ENCODE measurements around the gene HES2.
"Not testable (repeated sequence)": the region's sequence is repeated elsewhere in the genome, so short reads cannot be mapped to it uniquely, and the experiment has no call there.

Gene HES2

DNA sequence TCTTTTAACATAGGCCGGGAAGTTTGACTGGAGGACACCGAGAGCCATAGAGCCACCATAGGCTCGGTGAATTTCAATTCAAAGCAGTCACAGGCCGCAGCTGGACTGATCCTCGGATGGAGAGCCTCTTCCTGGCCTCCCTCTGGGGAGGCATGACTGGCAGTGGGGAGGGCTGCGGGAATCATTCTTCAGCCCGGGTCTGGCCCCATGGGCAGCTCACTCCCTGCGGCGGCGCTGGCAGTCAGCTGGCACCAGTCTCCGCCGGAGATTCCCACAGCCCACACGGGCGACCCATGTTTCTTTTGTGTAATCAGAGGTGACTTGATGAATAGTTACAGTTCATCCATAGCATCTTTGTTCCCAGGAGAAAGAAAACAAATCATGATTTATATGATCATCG, 15.4 kb upstream of the HES2 start:
- no peak for DNase-seq

GRCh38 chr1:6434186-6434585, 14.5 kb upstream of the HES2 start:
- no peak for DNase-seq

DNA sequence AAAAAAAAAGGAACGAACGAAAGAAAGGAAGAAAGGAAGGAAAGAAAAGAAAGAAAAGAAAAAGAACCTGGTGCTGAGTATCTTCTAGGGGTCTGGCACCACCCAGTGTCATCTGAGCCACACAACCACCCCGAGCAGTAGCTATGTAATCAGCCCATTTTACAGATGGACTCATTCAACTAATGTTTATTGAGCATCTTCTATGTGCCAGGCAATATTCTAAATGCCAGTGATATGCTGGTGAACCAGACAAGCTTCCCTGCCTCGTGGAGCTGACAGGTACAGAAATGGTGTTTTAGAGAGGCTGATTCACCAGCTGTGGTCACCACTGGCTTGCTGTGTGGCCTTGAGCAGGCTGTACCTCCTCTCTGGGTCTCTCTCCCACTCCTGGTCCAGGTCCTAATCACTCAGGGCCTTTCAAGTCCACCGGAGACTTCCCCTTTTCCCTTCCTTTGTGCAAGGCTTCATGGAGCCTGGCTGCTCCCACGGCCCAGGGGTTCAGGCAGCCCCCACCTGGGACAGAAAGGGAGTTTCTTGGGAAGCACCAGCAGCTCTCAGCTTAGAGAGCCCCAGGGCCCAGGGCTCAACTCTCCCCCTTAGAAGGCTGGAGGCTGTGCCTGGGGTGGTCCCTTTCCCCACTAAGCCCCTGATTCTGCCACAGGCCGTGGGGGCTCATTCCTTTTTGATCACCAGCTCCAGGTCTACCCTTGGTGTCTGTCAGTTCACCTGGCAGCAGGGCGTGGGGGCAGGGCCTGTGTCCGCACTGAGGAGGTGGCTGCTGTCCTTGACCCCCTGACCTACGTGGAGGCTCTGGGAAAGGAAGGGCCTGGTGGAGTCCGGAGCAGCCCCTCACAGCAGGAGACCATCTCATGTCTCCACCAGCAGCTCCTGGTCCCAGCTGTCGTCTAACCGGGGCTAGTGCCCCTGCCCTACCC, 12.2 kb upstream of the HES2 start:
- DNase-seq, result not testable (repeated sequence)

- DNase-seq, result not testable (repeated sequence)
Measured at GRCh38 chr1:6429660-6430411, 10.1 kb upstream of the HES2 start.

DNA sequence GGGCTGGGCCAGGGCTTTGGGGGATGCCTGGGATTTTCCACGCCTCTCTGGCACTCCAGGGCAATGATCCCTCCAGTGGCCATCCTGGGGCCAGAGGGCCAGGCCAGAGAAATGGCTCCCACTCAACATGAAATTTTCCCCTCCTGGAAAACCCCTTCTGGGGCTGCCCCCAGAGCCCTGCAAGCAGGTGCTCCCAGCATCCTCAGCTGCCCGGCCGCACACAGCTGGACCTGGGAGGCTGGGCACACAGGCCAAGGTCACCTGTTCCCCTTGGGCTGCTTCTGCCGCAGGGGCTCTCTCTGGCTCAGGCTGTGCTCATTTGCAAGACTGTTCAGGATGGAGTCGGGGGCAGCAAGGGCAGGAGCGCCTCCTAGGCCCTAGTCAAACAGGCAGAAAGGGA, 8.7 kb upstream of the HES2 start:
- DNase-seq, result not testable (repeated sequence)

- DNase-seq, result no peak
Measured at GRCh38 chr1:6427441-6428390, 8.0 kb upstream of the HES2 start.

DNA sequence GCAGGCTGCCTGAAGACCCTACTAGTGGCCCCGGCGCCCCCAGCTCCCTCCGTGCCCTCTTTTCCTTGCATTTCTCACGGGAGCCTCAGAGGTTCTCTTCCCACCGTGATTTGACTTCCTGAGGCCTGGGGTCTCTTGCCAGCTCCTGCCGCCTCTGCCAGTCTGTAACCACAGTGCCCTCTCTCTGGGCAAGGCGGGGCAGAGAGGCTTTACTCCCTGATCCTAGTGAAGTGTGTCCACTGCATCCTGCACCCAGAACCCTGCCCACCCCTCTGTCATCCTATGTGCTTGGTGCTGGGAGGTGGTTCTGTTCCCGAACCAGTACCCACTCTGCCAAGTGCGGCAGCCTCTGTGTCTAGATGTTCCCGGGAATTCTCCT, 7.2 kb upstream of the HES2 start:
- no peak for DNase-seq

DNA sequence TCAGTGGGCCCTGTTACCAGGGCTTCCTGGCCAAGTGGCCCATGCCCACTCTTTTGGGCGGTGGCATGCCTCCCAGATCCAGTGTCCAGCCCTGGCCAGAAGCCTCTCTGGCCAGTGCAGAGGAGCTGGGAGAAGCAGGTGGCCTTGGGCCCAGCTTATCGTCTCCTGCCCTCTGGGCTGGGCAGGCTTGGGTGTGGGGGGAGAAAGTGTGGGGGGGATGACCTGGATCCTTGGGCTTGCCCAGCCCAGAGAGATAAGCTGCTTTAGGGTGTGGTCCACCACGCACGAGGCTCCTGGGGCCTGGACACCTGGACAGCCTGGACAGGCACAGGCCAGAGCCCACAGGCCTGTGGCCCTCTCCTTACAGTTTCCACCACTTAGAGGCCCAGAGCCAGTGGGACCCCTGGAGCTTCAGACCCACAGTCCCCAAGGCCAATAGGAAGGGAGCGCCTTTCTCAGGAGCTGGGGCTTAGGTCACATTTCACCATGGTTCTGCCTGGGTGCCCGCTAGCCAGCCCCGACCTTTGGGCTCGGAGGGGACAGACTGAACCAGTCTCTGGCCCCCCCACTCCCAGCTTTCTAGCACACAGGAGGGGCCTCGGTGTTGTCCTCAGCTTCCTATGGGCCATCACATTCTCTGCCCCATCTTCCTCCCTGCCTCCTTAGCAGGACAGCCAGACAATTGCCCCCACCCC, 6.7 kb upstream of the HES2 start:
- DNase-seq, result no peak

GRCh38 chr1:6425658-6426057, 5.9 kb upstream of the HES2 start:
- no peak for DNase-seq

DNA sequence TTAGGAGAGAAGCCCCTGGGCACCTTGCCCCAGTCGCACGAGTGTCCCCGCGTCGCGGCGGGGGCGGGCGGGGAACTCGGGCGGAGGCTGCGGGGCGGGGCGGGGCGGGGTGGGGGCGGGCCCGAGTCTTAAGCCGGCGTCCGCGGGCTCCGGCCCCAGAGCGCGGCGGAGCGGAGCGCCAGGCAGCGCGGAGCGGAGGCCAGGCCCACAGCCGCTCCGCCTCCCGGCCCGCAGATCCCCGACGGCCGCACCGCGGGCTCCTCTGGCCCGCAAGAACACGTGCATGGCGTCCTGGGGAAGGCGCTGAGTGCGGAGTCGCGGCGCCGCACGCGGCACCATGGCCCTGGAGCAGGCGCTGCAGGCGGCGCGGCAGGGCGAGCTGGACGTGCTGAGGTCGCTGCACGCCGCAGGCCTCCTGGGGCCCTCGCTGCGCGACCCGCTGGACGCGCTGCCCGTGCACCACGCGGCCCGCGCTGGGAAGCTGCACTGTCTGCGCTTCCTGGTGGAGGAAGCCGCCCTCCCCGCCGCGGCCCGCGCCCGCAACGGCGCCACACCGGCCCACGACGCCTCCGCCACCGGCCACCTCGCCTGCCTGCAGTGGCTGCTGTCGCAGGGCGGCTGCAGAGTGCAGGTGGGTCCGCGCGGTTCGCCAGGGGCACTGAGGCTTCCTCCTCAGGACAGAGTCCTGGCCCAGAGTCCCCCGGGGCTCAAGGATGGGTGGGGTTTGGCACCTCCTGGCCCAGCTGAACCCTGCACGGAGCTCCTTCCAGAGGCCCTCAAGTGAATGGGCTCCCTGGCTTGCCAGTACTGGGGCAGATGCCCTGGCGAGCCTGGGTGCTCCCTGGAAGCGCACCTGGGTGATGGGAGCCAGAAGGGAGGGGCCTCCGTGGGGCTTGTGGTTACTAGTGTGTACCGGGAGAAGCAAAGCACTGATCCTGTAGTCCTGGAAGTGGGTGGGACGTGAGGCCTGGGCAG, 5.2 kb upstream of the HES2 start, which contains the start of gene ESPN:
TSS of gene ESPN (plus strand) at position 158 of the 975 bp plus-strand sequence. CDS start at position 338, 180 bp downstream.
- no peak for DNase-seq

- no peak for DNase-seq
Measured at GRCh38 chr1:6424000-6424565, 4.4 kb upstream of the HES2 start.

DNA sequence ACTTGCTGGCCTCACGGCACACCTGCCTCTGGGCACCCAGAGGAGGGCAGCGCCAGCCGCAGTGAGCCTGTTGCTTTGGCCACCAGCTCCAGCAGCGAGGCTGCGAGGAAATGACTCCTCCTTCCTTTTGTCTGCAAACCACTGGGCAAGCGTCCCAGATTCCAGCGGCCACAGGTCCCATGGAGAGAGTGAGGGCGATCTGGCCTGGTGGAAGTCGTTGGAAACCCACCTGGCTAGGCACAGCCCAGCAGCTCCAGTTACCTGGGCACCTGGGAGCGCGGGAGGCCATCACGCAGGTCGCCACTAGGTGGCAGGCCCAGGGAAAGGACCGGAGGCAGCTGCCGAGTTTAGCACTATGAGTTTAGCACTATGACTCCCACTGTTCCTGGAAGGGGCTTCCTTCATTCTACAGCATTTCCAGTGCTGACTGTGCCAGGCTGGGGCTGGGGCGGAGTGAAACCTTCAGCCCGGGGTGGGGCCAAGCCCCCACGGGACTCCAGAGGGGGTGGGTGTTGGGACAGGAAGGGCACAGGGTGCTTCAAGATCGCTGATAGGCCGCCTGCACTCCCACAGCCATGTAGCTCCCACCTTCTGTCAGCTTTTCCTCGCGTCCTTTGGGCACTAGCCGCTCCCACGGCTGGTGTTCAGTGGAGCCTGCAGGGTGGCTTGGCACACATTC, 3.7 kb upstream of the HES2 start:
- peak; percentile 69 for DNase-seq

DNA sequence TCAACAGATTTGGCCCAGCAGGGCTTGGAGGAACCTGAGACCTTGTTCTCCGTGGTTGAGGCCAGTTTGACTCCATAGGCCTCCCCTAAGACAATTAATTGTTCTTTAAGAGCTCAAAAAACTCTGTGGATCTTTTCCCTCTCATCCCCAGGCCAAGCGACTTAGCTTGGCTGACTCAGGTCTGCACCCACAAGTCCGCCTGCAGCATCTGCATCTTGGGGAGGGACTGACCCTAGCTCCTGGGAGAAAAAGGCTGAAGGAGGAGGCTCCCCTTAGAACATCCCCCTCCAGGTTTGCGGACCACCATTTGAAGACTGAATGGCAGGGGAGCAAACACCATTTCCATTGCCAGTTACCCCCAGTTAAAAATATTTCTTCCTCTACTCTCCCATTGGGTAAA, 1.5 kb upstream of the HES2 start:
- no peak for DNase-seq

DNA sequence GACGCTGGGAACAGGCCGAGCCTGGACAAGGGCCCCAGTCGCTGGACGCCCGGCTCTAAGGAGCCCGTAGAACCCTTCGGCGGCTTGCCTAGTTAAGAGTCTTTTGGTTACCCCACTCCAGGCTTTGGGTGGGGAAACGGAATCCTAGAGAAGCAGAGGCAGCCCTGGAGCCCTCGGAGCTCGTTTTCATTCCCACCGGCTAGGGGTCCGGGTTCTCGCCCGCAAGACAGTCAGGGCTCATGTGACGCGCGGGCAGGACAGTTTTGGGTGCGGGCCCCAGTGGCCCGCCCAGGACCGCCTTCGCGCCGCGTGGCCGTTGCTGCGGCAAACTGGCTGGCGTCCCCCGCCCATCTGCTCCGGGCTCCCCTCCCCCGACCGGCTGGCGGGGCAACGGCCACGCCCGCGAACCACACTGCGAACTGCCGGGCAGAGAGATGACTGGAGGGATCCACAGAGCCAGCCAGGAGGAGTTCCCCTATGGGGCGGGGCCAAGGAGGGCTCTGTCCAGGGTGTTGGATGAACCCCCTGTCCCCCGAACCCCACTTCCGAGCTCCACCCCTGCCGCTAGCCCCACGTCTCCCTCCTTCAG, 829 bp upstream of the HES2 start:
- DNase-seq, result no peak

GRCh38 chr1:6419397-6419803, 319 bp downstream of the HES2 start:
- DNase-seq, result no peak

DNA sequence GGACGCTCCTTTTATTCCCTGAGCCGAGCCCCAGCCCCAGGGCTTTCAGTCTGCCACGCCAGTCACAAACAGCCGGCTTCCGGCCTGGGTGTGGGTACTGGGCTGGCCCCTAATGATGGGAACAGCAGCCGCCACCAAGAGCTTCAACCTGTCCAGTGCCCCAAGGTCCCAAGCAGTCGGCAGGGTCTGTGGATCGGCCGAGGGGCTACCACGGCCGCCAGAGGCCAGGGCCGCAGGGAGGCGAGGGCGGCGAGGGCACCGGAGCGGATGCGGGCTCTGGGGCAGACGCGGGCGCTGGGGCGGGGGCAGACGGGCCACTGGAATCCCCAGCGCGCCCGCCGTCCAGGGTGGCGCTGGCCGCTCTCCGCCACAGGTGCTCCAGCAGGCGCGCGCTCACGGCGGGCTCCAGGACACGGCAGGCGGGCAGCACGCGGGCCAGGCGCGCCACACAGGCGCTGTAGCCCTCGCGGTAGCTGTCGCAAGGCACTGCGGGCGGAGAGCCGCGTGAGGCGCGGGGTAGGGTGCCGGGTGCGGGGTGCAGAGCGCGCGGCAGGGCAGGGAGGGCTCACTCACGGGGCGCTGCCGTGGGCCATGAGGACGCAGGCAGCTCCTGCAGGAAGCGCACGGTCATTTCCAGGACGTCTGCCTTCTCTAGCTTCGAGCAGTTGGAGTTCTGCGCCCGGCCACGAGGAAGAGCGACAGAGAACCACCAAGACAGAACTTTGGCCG, 887 bp downstream of the HES2 start:
- DNase-seq, result no peak

- no peak for DNase-seq
Measured at GRCh38 chr1:6417961-6418667, 1.6 kb downstream of the HES2 start.

- DNase-seq, result no peak
Measured at GRCh38 chr1:6416906-6417305, 2.8 kb downstream of the HES2 start.

Data from activated T-cell treated with anti-CD3 and anti-CD28 coated beads for 4 hours (primary cell).